Panc1 (cell line): Measurements from ENCODE around the gene TMEM185A.
"Not testable (repeated sequence)": the region's sequence is repeated elsewhere in the genome, so short reads cannot be mapped to it uniquely, and the experiment has no call there.

Experiments used
- POLR2AphosphoS5 ChIP-seq: IDR thresholded peaks from 2 replicates; pipeline ENCODE4 v1.6.1; 2012; ENCODE audit warnings: mild to moderate bottlenecking, low read depth, low read length, moderate library complexity
- TF ChIP-seq, protein P1 (sequence below): fragments of 450-650 bp; IDR thresholded peaks from 2 replicates; pipeline ENCODE4 v1.5.1; 2017; ENCODE audit warnings: mild to moderate bottlenecking

DNA sequence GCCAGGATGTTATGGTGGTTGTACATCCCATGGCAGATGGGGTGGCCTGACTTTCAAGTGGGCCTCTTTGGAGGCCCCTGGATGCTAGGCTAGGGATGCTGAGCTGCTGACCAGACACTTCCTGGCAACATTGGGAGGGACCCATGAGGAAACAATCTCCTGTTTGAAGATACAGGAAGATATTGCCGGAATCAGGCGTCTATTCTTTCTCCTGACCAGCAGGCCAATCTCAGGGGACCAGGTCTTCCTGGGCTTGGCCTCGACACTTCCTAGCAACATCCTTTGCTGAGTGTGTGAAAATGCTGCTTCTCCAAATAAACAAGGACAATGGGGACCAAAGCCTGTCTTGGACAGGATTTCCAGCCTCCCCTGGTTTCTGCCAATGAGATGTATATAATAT is 83.8 kb downstream of the TMEM185A start:
- TF ChIP-seq, protein P1, sequence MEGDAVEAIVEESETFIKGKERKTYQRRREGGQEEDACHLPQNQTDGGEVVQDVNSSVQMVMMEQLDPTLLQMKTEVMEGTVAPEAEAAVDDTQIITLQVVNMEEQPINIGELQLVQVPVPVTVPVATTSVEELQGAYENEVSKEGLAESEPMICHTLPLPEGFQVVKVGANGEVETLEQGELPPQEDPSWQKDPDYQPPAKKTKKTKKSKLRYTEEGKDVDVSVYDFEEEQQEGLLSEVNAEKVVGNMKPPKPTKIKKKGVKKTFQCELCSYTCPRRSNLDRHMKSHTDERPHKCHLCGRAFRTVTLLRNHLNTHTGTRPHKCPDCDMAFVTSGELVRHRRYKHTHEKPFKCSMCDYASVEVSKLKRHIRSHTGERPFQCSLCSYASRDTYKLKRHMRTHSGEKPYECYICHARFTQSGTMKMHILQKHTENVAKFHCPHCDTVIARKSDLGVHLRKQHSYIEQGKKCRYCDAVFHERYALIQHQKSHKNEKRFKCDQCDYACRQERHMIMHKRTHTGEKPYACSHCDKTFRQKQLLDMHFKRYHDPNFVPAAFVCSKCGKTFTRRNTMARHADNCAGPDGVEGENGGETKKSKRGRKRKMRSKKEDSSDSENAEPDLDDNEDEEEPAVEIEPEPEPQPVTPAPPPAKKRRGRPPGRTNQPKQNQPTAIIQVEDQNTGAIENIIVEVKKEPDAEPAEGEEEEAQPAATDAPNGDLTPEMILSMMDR = not testable (repeated sequence)
- TF ChIP-seq POLR2AphosphoS5 = not testable (repeated sequence)
